ENCODE results near the gene NADK2. TPM values are rescaled to one million over a fixed set of nuclear protein-coding genes. Genes with fewer than 3 reads are reported as not detected.

Gene NADK2
- total and polyA plus RNA-seq, 9 of the 15 experiments (the other 6 are each of a cell fraction or from before 2014, with no cell fraction given) = 10.6 to 41.0 (median 24.0) TPM

DNA sequence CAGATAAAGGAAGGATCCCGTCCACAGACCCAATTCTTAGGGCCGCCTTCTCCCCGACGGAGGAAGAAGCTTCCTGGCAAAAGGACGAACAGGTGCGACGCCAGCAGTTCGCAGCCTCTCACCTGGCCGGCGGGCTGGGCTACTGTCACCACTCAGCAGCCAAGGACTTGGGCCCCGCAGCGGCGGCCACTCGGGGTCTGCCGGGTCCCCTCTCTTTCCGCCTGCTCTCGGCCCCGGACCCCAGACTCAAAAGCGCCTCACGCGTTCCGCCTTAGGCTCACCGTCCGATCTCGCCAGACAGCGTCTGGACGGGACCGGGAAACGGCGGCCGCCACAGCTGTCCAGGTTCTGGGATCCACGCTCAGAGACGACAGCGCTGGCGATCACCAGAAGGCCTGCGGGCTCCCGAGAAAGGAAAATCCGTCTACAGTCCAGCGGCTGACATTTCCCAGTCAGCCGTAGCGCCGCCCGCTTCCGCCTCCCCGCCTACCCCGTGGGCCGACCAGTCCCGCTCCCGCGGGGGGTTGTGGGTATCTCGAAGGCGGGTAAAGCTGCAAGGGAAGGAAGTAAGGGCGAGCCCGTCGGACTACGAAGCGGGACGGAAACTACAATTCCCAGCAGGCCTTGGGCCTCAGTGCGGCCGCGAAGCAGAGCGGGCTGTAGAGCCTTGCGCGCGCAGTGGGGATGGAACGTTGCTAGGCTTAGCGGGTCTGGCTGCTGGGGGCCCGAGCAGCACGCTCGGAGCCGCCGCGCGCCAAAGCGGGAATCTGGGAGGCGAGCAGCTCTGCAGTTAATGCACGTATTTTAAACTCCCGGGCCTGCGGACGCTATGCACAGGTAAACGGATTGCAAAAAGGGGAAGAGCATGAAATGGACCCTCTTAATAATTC lies 90.0 kb downstream of the NADK2 start, which contains the start of the genes LMBRD2 and SKP2 (continued):
- TF ChIP-seq SFPQ (IDR thresholded peaks at IDR 0.05; ENCODE audit: low read depth, low read length) = no peak
- TF ChIP-seq, protein P1, sequence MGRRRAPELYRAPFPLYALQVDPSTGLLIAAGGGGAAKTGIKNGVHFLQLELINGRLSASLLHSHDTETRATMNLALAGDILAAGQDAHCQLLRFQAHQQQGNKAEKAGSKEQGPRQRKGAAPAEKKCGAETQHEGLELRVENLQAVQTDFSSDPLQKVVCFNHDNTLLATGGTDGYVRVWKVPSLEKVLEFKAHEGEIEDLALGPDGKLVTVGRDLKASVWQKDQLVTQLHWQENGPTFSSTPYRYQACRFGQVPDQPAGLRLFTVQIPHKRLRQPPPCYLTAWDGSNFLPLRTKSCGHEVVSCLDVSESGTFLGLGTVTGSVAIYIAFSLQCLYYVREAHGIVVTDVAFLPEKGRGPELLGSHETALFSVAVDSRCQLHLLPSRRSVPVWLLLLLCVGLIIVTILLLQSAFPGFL (CRISPR knock-in tag; IDR thresholded peaks at IDR 0.05) = peak; percentile 83; the same call in 1 of the 2 replicates
- TF ChIP-seq ID3 (CRISPR knock-in tag; IDR thresholded peaks at IDR 0.05) = no peak
- no peak for TF ChIP-seq ID3 (tag; IDR thresholded peaks at IDR 0.05)
- TF ChIP-seq RFX1 (IDR thresholded peaks at IDR 0.05) = peak; percentile 57
- no peak for TF ChIP-seq ZNF778 (CRISPR knock-in tag; IDR thresholded peaks at IDR 0.05)
- TF ChIP-seq POLR2AphosphoS5 (IDR thresholded peaks at IDR 0.05; ENCODE audit: control insufficient read depth, insufficient read depth, low read depth, low read length) = peak; percentile 76
- TF ChIP-seq MIER1 (IDR thresholded peaks at IDR 0.05; ENCODE audit: low read depth) = peak; percentile 51; the same call in 1 of the 2 replicates
- TF ChIP-seq, protein P2, sequence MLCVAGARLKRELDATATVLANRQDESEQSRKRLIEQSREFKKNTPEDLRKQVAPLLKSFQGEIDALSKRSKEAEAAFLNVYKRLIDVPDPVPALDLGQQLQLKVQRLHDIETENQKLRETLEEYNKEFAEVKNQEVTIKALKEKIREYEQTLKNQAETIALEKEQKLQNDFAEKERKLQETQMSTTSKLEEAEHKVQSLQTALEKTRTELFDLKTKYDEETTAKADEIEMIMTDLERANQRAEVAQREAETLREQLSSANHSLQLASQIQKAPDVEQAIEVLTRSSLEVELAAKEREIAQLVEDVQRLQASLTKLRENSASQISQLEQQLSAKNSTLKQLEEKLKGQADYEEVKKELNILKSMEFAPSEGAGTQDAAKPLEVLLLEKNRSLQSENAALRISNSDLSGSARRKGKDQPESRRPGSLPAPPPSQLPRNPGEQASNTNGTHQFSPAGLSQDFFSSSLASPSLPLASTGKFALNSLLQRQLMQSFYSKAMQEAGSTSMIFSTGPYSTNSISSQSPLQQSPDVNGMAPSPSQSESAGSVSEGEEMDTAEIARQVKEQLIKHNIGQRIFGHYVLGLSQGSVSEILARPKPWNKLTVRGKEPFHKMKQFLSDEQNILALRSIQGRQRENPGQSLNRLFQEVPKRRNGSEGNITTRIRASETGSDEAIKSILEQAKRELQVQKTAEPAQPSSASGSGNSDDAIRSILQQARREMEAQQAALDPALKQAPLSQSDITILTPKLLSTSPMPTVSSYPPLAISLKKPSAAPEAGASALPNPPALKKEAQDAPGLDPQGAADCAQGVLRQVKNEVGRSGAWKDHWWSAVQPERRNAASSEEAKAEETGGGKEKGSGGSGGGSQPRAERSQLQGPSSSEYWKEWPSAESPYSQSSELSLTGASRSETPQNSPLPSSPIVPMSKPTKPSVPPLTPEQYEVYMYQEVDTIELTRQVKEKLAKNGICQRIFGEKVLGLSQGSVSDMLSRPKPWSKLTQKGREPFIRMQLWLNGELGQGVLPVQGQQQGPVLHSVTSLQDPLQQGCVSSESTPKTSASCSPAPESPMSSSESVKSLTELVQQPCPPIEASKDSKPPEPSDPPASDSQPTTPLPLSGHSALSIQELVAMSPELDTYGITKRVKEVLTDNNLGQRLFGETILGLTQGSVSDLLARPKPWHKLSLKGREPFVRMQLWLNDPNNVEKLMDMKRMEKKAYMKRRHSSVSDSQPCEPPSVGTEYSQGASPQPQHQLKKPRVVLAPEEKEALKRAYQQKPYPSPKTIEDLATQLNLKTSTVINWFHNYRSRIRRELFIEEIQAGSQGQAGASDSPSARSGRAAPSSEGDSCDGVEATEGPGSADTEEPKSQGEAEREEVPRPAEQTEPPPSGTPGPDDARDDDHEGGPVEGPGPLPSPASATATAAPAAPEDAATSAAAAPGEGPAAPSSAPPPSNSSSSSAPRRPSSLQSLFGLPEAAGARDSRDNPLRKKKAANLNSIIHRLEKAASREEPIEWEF (CRISPR knock-in tag; IDR thresholded peaks at IDR 0.05) = no peak
- no peak for TF ChIP-seq ZKSCAN3 (CRISPR knock-in tag; IDR thresholded peaks at IDR 0.05)
- no peak for TF ChIP-seq FOXK1 (CRISPR knock-in tag; IDR thresholded peaks at IDR 0.05; ENCODE audit: borderline replicate concordance)
- no peak for TF ChIP-seq ZNF77 (CRISPR knock-in tag; IDR thresholded peaks at IDR 0.05)
- no peak for TF ChIP-seq ZNF584 (CRISPR knock-in tag; IDR thresholded peaks at IDR 0.05; ENCODE audit: low read depth)
- no peak; the same call in 1 of the 2 replicates for TF ChIP-seq HLTF (IDR thresholded peaks at IDR 0.05)
- TF ChIP-seq PCBP1 (IDR thresholded peaks at IDR 0.05; ENCODE audit: low read depth, low read length, poor library complexity, severe bottlenecking) = no peak
- TF ChIP-seq ZBTB1 (CRISPR knock-in tag; IDR thresholded peaks at IDR 0.05; ENCODE audit: borderline replicate concordance, low read depth) = peak; percentile 59; the same call in 1 of the 2 replicates

All from K562 (cell line).